ENCODE measurements around the gene RHOBTB1.

RHOBTB1 gene

GRCh38 chr10:60896810-60897209 lies 47.2 kb downstream of the RHOBTB1 start:
- no peak overlapping the region for H3K4me3 Mint-ChIP-seq
- H3K36me3 Mint-ChIP-seq: no peaks in the 10 kb centered on the region
- H3K27ac Mint-ChIP-seq: no peak overlapping the region
- no peak for ATAC-seq (ENCODE audit: low read depth)
- H3K4me1 Mint-ChIP-seq: no peaks in the 10 kb centered on the region
- H3K27me3 Mint-ChIP-seq: peaks cover 4% of the 10 kb centered on the region
- no peaks in the 10 kb centered on the region for H3K9me3 Mint-ChIP-seq
- DNase-seq (ENCODE audit: low spot score in 2 of 2): no peak

GRCh38 chr10:60896033-60896432 lies 48.0 kb downstream of the RHOBTB1 start:
- Mint-ChIP-seq H3K4me1 (no peaks in the 10 kb centered on the region), H3K4me3 (no peak overlapping the region), H3K36me3 (no peaks in the 10 kb centered on the region), H3K27ac (no peak overlapping the region), H3K9me3 (no peaks in the 10 kb centered on the region), H3K27me3 (peaks cover 5% of the 10 kb centered on the region)
- ATAC-seq (ENCODE audit: low read depth): no peak
- no peak for DNase-seq (ENCODE audit: low spot score in 2 of 2)

GRCh38 chr10:60894786-60895185 lies 49.2 kb downstream of the RHOBTB1 start:
- Mint-ChIP-seq H3K27me3 (peaks cover 5% of the 10 kb centered on the region), H3K9me3 (no peaks in the 10 kb centered on the region), H3K27ac (no peak overlapping the region), H3K36me3 (no peaks in the 10 kb centered on the region), H3K4me1 (no peaks in the 10 kb centered on the region), H3K4me3 (no peak overlapping the region)
- ATAC-seq (ENCODE audit: low read depth): no peak
- DNase-seq (ENCODE audit: low spot score in 2 of 2): no peak

- H3K27ac Mint-ChIP-seq: no peak overlapping the region
- peaks cover 3% of the 10 kb centered on the region for H3K27me3 Mint-ChIP-seq
- H3K9me3 Mint-ChIP-seq: no peaks in the 10 kb centered on the region
- no peak overlapping the region for H3K4me3 Mint-ChIP-seq
- DNase-seq (ENCODE audit: low spot score in 2 of 2): no peak
- no peak for ATAC-seq (ENCODE audit: low read depth)
- no peaks in the 10 kb centered on the region for H3K36me3 Mint-ChIP-seq
- no peaks in the 10 kb centered on the region for H3K4me1 Mint-ChIP-seq
Measured at GRCh38 chr10:60893231-60893630, 50.8 kb downstream of the RHOBTB1 start.

DNA sequence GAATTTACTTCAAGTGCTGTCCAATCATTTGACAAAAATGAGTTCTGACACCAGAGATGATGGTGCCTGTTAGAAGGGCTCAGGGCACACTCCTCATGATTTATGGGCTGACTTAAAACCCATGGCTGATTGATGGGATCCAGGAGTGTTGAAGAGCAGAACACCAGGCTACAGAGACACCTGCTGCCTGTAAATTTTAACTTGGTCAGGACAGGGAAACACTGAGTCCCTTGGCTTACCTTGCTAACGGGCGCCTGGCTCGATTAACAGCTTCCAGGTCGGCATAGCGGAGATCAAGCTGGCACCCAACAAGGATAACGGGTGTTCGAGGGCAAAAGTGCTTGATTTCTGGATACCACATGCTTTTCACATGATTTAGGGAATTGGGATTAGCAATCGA lies 51.4 kb downstream of the RHOBTB1 start:
- no peaks in the 10 kb centered on the region for H3K9me3 Mint-ChIP-seq
- H3K4me1 Mint-ChIP-seq: no peaks in the 10 kb centered on the region
- H3K27me3 Mint-ChIP-seq: peaks cover 1% of the 10 kb centered on the region
- DNase-seq (ENCODE audit: low spot score in 2 of 2) (no peak), ATAC-seq (ENCODE audit: low read depth) (no peak)
- H3K36me3 Mint-ChIP-seq: no peaks in the 10 kb centered on the region
- no peak overlapping the region for H3K4me3 Mint-ChIP-seq
- no peak overlapping the region for H3K27ac Mint-ChIP-seq

DNA sequence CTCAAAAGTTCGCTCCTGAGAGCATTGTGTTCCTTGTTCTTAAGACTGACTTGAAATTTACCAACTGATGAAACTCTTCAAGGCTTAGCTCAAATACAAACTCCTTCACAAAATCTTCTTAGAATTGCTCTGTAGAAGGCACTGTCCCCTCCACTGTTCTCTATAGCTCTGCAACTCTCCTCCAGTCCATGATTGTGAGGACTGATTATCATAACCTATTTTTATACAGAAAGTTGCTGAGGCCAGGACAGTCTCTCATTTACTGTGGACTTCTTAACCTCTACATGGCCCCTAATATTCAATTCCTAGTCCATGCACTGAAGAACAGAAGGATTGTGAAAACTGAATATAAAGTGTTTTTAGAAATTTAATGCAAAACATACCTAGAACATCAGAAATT lies 53.2 kb downstream of the RHOBTB1 start:
- no peaks in the 10 kb centered on the region for H3K9me3 Mint-ChIP-seq
- no peak for ATAC-seq (ENCODE audit: low read depth)
- H3K4me3 Mint-ChIP-seq: no peak overlapping the region
- DNase-seq (ENCODE audit: low spot score in 2 of 2): no peak
- no peak overlapping the region for H3K27ac Mint-ChIP-seq
- H3K27me3 Mint-ChIP-seq: peaks cover 4% of the 10 kb centered on the region
- no peaks in the 10 kb centered on the region for H3K4me1 Mint-ChIP-seq
- no peaks in the 10 kb centered on the region for H3K36me3 Mint-ChIP-seq

GRCh38 chr10:60883187-60883586 lies 60.8 kb downstream of the RHOBTB1 start:
- H3K27me3 Mint-ChIP-seq: peaks cover 4% of the 10 kb centered on the region
- no peak overlapping the region for H3K27ac Mint-ChIP-seq
- no peaks in the 10 kb centered on the region for H3K36me3 Mint-ChIP-seq
- peaks cover 1% of the 10 kb centered on the region for H3K9me3 Mint-ChIP-seq
- DNase-seq (ENCODE audit: low spot score in 2 of 2) (no peak), ATAC-seq (ENCODE audit: low read depth) (no peak)
- no peaks in the 10 kb centered on the region for H3K4me1 Mint-ChIP-seq
- H3K4me3 Mint-ChIP-seq: no peak overlapping the region

- Mint-ChIP-seq H3K27me3 (peaks cover 6% of the 10 kb centered on the region), H3K4me1 (no peaks in the 10 kb centered on the region), H3K9me3 (peaks cover 1% of the 10 kb centered on the region), H3K36me3 (no peaks in the 10 kb centered on the region), H3K27ac (no peak overlapping the region), H3K4me3 (no peak overlapping the region)
- ATAC-seq (ENCODE audit: low read depth): no peak
- no peak for DNase-seq (ENCODE audit: low spot score in 2 of 2)
Measured at GRCh38 chr10:60878224-60878623, 65.8 kb downstream of the RHOBTB1 start.

DNA sequence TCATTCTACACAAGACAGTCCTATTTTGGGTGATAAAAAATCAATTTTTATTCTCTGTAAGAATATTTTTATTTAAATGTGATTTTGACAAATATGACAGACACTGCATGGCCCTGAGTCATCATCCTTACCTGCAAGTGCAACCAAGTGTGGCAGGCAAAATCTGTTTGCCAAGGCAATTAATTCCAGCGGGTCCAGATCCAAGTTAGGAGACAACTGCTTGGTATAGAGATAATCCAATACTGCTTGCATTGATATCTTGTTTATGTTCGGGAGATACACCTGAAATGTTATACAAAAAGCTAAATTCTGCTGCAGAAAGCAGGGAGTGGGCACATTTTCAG lies 66.2 kb downstream of the RHOBTB1 start:
- H3K27me3 Mint-ChIP-seq: peaks cover 6% of the 10 kb centered on the region
- H3K36me3 Mint-ChIP-seq: no peaks in the 10 kb centered on the region
- no peaks in the 10 kb centered on the region for H3K4me1 Mint-ChIP-seq
- no peak for DNase-seq (ENCODE audit: low spot score in 2 of 2)
- no peak overlapping the region for H3K27ac Mint-ChIP-seq
- no peak overlapping the region for H3K4me3 Mint-ChIP-seq
- H3K9me3 Mint-ChIP-seq: peaks cover 1% of the 10 kb centered on the region
- no peak for ATAC-seq (ENCODE audit: low read depth)

GRCh38 chr10:60877061-60877776 lies 66.8 kb downstream of the RHOBTB1 start:
- DNase-seq (ENCODE audit: low spot score in 2 of 2): no peak
- no peak overlapping the region for H3K4me3 Mint-ChIP-seq
- H3K36me3 Mint-ChIP-seq: no peaks in the 10 kb centered on the region
- peaks cover 6% of the 10 kb centered on the region for H3K27me3 Mint-ChIP-seq
- peaks cover 1% of the 10 kb centered on the region for H3K9me3 Mint-ChIP-seq
- no peak for ATAC-seq (ENCODE audit: low read depth)
- no peaks in the 10 kb centered on the region for H3K4me1 Mint-ChIP-seq
- H3K27ac Mint-ChIP-seq: no peak overlapping the region

- no peak for ATAC-seq (ENCODE audit: low read depth)
- H3K9me3 Mint-ChIP-seq: no peaks in the 10 kb centered on the region
- no peak for DNase-seq (ENCODE audit: low spot score in 2 of 2)
- H3K4me3 Mint-ChIP-seq: no peak overlapping the region
- H3K27me3 Mint-ChIP-seq: peaks cover 6% of the 10 kb centered on the region
- H3K27ac Mint-ChIP-seq: no peak overlapping the region
- no peaks in the 10 kb centered on the region for H3K36me3 Mint-ChIP-seq
- no peaks in the 10 kb centered on the region for H3K4me1 Mint-ChIP-seq
Measured at GRCh38 chr10:60873758-60874157, 70.2 kb downstream of the RHOBTB1 start.

- no peak for DNase-seq (ENCODE audit: low spot score in 2 of 2)
- H3K36me3 Mint-ChIP-seq: no peaks in the 10 kb centered on the region
- no peak for ATAC-seq (ENCODE audit: low read depth)
- no peak overlapping the region for H3K27ac Mint-ChIP-seq
- peaks cover 9% of the 10 kb centered on the region for H3K27me3 Mint-ChIP-seq
- H3K4me1 Mint-ChIP-seq: no peaks in the 10 kb centered on the region
- no peaks in the 10 kb centered on the region for H3K9me3 Mint-ChIP-seq
- H3K4me3 Mint-ChIP-seq: no peak overlapping the region
Measured at GRCh38 chr10:60872451-60872850, 71.5 kb downstream of the RHOBTB1 start.

GRCh38 chr10:60871215-60871614 lies 72.8 kb downstream of the RHOBTB1 start:
- ATAC-seq (ENCODE audit: low read depth) (no peak), DNase-seq (ENCODE audit: low spot score in 2 of 2) (no peak)
- H3K27ac Mint-ChIP-seq: no peak overlapping the region
- no peaks in the 10 kb centered on the region for H3K4me1 Mint-ChIP-seq
- H3K36me3 Mint-ChIP-seq: no peaks in the 10 kb centered on the region
- H3K9me3 Mint-ChIP-seq: no peaks in the 10 kb centered on the region
- H3K4me3 Mint-ChIP-seq: no peak overlapping the region
- peaks cover 9% of the 10 kb centered on the region for H3K27me3 Mint-ChIP-seq

DNA sequence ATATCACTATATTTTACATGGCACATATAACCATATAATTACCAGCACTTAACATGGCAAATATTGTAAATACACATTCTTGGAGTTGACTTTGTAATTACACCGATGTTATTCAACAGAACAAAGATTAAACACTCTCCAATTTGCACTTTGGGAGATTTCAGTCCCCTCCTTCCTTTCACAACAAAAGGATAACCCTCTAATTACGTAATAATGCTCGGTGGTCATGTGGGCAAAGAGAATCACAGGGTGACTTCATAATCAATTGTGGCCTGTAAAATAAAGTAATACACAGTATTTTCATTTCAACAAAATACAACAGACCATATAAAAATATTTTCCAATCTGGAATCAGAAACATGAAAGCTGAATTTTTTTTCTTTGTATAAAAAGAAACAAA lies 73.2 kb downstream of the RHOBTB1 start:
- no peaks in the 10 kb centered on the region for H3K4me1 Mint-ChIP-seq
- H3K4me3 Mint-ChIP-seq: no peak overlapping the region

DNA sequence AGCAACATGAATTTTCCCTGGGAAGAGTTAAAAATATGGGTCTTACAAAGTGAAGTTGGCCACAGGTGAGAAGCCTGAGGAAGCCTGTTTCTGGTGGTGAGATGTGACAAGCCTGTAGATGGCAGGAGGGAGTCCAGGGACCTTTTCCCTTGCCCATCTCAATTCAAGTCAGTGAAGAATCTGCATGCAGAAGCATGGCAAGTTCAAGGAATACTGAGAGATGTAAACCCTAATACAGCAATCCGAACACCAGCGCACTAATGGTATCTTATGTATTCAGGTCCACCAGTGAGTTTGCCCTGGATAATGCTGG lies 73.6 kb downstream of the RHOBTB1 start:
- no peak overlapping the region for H3K4me3 Mint-ChIP-seq
- H3K36me3 Mint-ChIP-seq: no peaks in the 10 kb centered on the region
- H3K27ac Mint-ChIP-seq: no peak overlapping the region
- ATAC-seq (ENCODE audit: low read depth): no peak
- DNase-seq (ENCODE audit: low spot score in 2 of 2): no peak
- H3K9me3 Mint-ChIP-seq: no peaks in the 10 kb centered on the region
- H3K27me3 Mint-ChIP-seq: peaks cover 10% of the 10 kb centered on the region
- no peaks in the 10 kb centered on the region for H3K4me1 Mint-ChIP-seq

More for the DNA sequence above, 73.2 kb downstream of the RHOBTB1 start:
- no peaks in the 10 kb centered on the region for H3K9me3 Mint-ChIP-seq
- no peak overlapping the region for H3K27ac Mint-ChIP-seq
- DNase-seq (ENCODE audit: low spot score in 2 of 2) (no peak), ATAC-seq (ENCODE audit: low read depth) (no peak)
- H3K36me3 Mint-ChIP-seq: no peaks in the 10 kb centered on the region
- peaks cover 12% of the 10 kb centered on the region for H3K27me3 Mint-ChIP-seq
